Osteoblast (primary cell): ENCODE measurements around the gene SERINC4. TPM values are rescaled to one million over a fixed set of nuclear protein-coding genes. Genes with fewer than 3 reads are reported as not detected.

Experiments
- DNase-seq: peaks from one replicate; pipeline ENCODE4 v3.0.0; 2011; ENCODE audit warnings: low spot score, mixed read lengths; ENCODE audit not compliant: insufficient read length; ENCODE audit errors: missing footprints
- H2AFZ ChIP-seq: 2 replicates; pipeline ENCODE4 v1.6.0; 2011; ENCODE audit warnings: mild to moderate bottlenecking, low read length
- H3K27ac ChIP-seq: 2 replicates; pipeline ENCODE4 v1.5.1; 2011; ENCODE audit warnings: mild to moderate bottlenecking, low read depth, low read length, moderate library complexity
- H3K27me3 ChIP-seq: 2 replicates; pipeline ENCODE4 v1.6.0; 2012; ENCODE audit warnings: mild to moderate bottlenecking, control low read depth, inconsistent platforms, low read length, moderate library complexity; ENCODE audit not compliant: insufficient read depth
- H3K36me3 ChIP-seq: 2 replicates; pipeline ENCODE4 v1.5.1; 2011; ENCODE audit warnings: mild to moderate bottlenecking, low read length, control low read depth, moderate library complexity; ENCODE audit not compliant: insufficient read depth
- H3K4me1 ChIP-seq: 2 replicates; pipeline ENCODE4 v1.5.1; 2011; ENCODE audit warnings: mild to moderate bottlenecking, low read length, control low read depth, moderate library complexity; ENCODE audit not compliant: insufficient read depth
- H3K4me2 ChIP-seq: 2 replicates; pipeline ENCODE4 v1.6.0; 2011; ENCODE audit warnings: mild to moderate bottlenecking, low read length; ENCODE audit not compliant: insufficient read depth
- H3K4me3 ChIP-seq: fragments of 200-600 bp; sonication (generic); 3 replicates; pipeline ENCODE4 v1.5.1; 2012; ENCODE audit warnings: mild to moderate bottlenecking, low read length, inconsistent platforms; ENCODE audit not compliant: insufficient read depth
- H3K79me2 ChIP-seq: 2 replicates; pipeline ENCODE4 v1.6.0; 2012; ENCODE audit warnings: mild to moderate bottlenecking, low read length, control low read depth, inconsistent platforms; ENCODE audit not compliant: insufficient read depth
- H3K9me3 ChIP-seq: 2 replicates; pipeline ENCODE4 v1.5.1; 2011; ENCODE audit warnings: low read depth, low read length, control low read depth
- H4K20me1 ChIP-seq: 2 replicates; pipeline ENCODE4 v1.6.0; 2012; ENCODE audit warnings: mild to moderate bottlenecking, low read length, control low read depth; ENCODE audit not compliant: insufficient read depth
- CTCF ChIP-seq: IDR thresholded peaks from 2 replicates; pipeline ENCODE4 v1.5.1; 2011; ENCODE audit warnings: mild to moderate bottlenecking, low read depth, low read length, moderate library complexity; ENCODE audit errors: extremely low read depth
- total RNA-seq: library from RNA; depleted of rRNA; stranded (reverse); fragments of >200 nt; gene quantifications from 2 replicates; pipeline ENCODE4 v1.2.3, GENCODE V29; 2012

SERINC4 gene
- total RNA-seq, 1 donor: not detected

- H3K4me2 ChIP-seq: no peak overlapping the region
- peak; percentile 39 for TF ChIP-seq CTCF
- no peak overlapping the region for H3K27ac ChIP-seq
- H3K36me3 ChIP-seq: peaks cover 40% of the 10 kb centered on the region
- peaks cover 8% of the 10 kb centered on the region for H4K20me1 ChIP-seq
- no peak overlapping the region for H2AFZ ChIP-seq
- H3K27me3 ChIP-seq: no peaks in the 10 kb centered on the region
- H3K9me3 ChIP-seq: no peaks in the 10 kb centered on the region
- H3K79me2 ChIP-seq: no peaks in the 10 kb centered on the region
- peak; percentile 51 for DNase-seq
- peaks cover 8% of the 10 kb centered on the region for H3K4me1 ChIP-seq
- no peak overlapping the region for H3K4me3 ChIP-seq
Measured at GRCh38 chr15:43775411-43775965, 24.5 kb downstream of the SERINC4 start.

- Histone ChIP-seq H3K27me3 (no peaks in the 10 kb centered on the region), H4K20me1 (peaks cover 15% of the 10 kb centered on the region), H3K4me1 (peaks cover 8% of the 10 kb centered on the region), H3K36me3 (peaks cover 54% of the 10 kb centered on the region), H3K4me3 (no peak overlapping the region), H3K9me3 (no peaks in the 10 kb centered on the region), H3K79me2 (no peaks in the 10 kb centered on the region), H2AFZ (no peak overlapping the region), H3K4me2 (no peak overlapping the region), H3K27ac (no peak overlapping the region)
- no peak for DNase-seq
- no peak for TF ChIP-seq CTCF
Measured at GRCh38 chr15:43774062-43774461, 26.0 kb downstream of the SERINC4 start.

GRCh38 chr15:43772624-43773023 is 27.4 kb downstream of the SERINC4 start:
- Histone ChIP-seq H3K4me2 (no peak overlapping the region), H3K79me2 (no peaks in the 10 kb centered on the region), H2AFZ (no peak overlapping the region), H3K4me1 (peaks cover 6% of the 10 kb centered on the region), H3K9me3 (no peaks in the 10 kb centered on the region), H3K4me3 (no peak overlapping the region), H3K27me3 (no peaks in the 10 kb centered on the region), H4K20me1 (peaks cover 17% of the 10 kb centered on the region), H3K36me3 (peaks cover 68% of the 10 kb centered on the region), H3K27ac (no peak overlapping the region)
- no peak for TF ChIP-seq CTCF
- no peak for DNase-seq

GRCh38 chr15:43771816-43772215 is 28.2 kb downstream of the SERINC4 start:
- no peak for TF ChIP-seq CTCF
- no peaks in the 10 kb centered on the region for H3K79me2 ChIP-seq
- H3K4me2 ChIP-seq: no peak overlapping the region
- DNase-seq: no peak
- no peak overlapping the region for H3K27ac ChIP-seq
- no peak overlapping the region for H3K4me3 ChIP-seq
- H3K9me3 ChIP-seq: no peaks in the 10 kb centered on the region
- no peak overlapping the region for H2AFZ ChIP-seq
- H3K36me3 ChIP-seq: peaks cover 75% of the 10 kb centered on the region
- H3K27me3 ChIP-seq: no peaks in the 10 kb centered on the region
- H4K20me1 ChIP-seq: peaks cover 17% of the 10 kb centered on the region
- H3K4me1 ChIP-seq: peaks cover 5% of the 10 kb centered on the region
